ENCODE measurements around the gene MALT1.

DNA sequence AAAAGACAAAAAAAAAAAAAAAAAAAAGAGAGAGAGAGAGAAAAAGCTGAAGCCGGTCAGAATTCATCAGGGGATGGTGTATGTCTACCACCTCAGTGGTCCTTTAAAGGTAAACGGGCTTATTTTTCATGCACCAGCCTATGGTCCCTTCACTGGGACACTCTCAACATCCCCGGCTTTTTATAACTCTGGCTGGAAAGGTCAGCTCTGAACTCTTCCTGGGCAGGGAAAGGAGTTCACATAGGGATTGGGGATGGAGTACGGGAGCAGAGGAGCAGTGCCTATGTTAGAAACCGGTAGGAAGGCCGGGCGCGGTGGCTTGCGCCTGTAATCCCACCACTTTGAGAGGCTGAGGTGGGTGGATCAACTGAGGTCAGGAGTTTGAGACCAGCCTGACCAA, 10.3 kb upstream of the MALT1 start:
- TF ChIP-seq, protein P1, sequence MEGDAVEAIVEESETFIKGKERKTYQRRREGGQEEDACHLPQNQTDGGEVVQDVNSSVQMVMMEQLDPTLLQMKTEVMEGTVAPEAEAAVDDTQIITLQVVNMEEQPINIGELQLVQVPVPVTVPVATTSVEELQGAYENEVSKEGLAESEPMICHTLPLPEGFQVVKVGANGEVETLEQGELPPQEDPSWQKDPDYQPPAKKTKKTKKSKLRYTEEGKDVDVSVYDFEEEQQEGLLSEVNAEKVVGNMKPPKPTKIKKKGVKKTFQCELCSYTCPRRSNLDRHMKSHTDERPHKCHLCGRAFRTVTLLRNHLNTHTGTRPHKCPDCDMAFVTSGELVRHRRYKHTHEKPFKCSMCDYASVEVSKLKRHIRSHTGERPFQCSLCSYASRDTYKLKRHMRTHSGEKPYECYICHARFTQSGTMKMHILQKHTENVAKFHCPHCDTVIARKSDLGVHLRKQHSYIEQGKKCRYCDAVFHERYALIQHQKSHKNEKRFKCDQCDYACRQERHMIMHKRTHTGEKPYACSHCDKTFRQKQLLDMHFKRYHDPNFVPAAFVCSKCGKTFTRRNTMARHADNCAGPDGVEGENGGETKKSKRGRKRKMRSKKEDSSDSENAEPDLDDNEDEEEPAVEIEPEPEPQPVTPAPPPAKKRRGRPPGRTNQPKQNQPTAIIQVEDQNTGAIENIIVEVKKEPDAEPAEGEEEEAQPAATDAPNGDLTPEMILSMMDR (IDR thresholded peaks at IDR 0.05; ENCODE audit: poor library complexity, severe bottlenecking): no peak
- TF ChIP-seq EP300 (conservative IDR thresholded peaks at IDR 0.05; ENCODE audit: poor library complexity, severe bottlenecking) (no peak), RAD21 (conservative IDR thresholded peaks at IDR 0.05) (no peak), EZH2 (IDR thresholded peaks at IDR 0.05; ENCODE audit: borderline replicate concordance, insufficient read depth, low read length, poor library complexity, severe bottlenecking) (no peak), TAF1 (IDR thresholded peaks at IDR 0.05; ENCODE audit: low read depth) (no peak)
